Mucosa of descending colon (tissue), 3 donors: ENCODE results near the gene GALK2. TPM values are rescaled to one million over a fixed set of nuclear protein-coding genes. Genes with fewer than 3 reads are reported as not detected.

Experiments
- ATAC-seq: fragments of 200-7000 bp; cut with Tn5 transposase; one replicate; pipeline ENCODE4 v1.9.1; 2020; ENCODE audit warnings: mild to moderate bottlenecking, moderate library complexity
- DNase-seq, 3 donors: peaks; one replicate each; pipeline ENCODE4 v3.0.0-alpha.2; 2020
- H3K36me3 ChIP-seq: fragments of 200-600 bp; one replicate; pipeline ENCODE4 v1.8.0; 2021; ENCODE audit warnings: low read depth, mild to moderate bottlenecking
- H3K4me1 ChIP-seq: fragments of 200-600 bp; one replicate; pipeline ENCODE4 v1.8.0; 2021; ENCODE audit warnings: low read depth, mild to moderate bottlenecking
- H3K4me3 ChIP-seq: fragments of 200-600 bp; one replicate; pipeline ENCODE4 v1.8.0; 2021; ENCODE audit warnings: mild to moderate bottlenecking
- H3K9me3 ChIP-seq: fragments of 200-600 bp; one replicate; pipeline ENCODE4 v1.8.0; 2021; ENCODE audit warnings: mild to moderate bottlenecking
- intact Hi-C, 2 donors: fragments of 100-400 bp; cut with DNase I in 1 of 2; cut with micrococcal nuclease in 1 of 2; formaldehyde crosslinking; loops; one replicate each; pipeline versions ENCODE4 v1.11.0 to v1.11.1; 2022; cut with DNase I, micrococcal nuclease
- total RNA-seq, 3 donors: library from RNA; stranded (reverse); fragmentation: NEBNext Ultra II Directional in 2 of 3; extraction: Animal tissue kit (Norgen Biotek cat#: 25700) in 2 of 3; gene quantifications; one replicate each; pipeline versions ENCODE4 v1.2.1 to v1.2.4, GENCODE V29; 2021 to 2023
- TF ChIP-seq, protein P1 (sequence below): fragments of 200-600 bp; IDR thresholded peaks from one replicate; pipeline ENCODE4 v1.8.0; 2022; ENCODE audit warnings: antibody characterized with exemption, mild to moderate bottlenecking
- donor health status: DM: no; HTN: no; CAD: no; lungs with moderate emphysema.
- donor health status: DM: no; HTN: no; CAD: no.
- donor health status: DM: no; HTN: yes; CAD: no.

GALK2 gene
- total RNA-seq, 3 donors from 2014 or later = 35.6 to 39.7 (median 39.5) TPM

DNA sequence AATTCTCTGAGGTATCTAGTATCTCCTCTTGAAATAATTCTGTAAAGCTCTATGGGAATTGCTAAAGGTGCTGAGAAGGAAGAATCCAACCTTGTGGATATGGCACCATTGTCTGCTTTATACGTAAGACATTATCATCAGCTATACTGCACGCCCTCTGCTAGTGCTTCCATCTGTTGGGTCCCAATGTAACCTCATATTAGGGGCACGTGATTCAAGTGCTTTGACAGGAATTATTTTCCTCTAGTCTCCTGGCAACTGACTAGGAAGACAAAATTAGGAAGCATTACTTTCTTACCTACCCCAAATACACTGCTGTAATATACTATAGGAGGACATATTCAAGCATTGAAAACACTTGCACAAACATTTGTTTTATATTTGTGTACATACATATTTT, 38.6 kb upstream of the GALK2 start:
- DNase-seq (no peak), ATAC-seq (no peak)
- Histone ChIP-seq H3K36me3 (peaks cover 6% of the 10 kb centered on the region), H3K4me3 (no peak overlapping the region), H3K9me3 (no peaks in the 10 kb centered on the region), H3K4me1 (no peaks in the 10 kb centered on the region)
- TF ChIP-seq, protein P1, sequence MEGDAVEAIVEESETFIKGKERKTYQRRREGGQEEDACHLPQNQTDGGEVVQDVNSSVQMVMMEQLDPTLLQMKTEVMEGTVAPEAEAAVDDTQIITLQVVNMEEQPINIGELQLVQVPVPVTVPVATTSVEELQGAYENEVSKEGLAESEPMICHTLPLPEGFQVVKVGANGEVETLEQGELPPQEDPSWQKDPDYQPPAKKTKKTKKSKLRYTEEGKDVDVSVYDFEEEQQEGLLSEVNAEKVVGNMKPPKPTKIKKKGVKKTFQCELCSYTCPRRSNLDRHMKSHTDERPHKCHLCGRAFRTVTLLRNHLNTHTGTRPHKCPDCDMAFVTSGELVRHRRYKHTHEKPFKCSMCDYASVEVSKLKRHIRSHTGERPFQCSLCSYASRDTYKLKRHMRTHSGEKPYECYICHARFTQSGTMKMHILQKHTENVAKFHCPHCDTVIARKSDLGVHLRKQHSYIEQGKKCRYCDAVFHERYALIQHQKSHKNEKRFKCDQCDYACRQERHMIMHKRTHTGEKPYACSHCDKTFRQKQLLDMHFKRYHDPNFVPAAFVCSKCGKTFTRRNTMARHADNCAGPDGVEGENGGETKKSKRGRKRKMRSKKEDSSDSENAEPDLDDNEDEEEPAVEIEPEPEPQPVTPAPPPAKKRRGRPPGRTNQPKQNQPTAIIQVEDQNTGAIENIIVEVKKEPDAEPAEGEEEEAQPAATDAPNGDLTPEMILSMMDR = no peak
- intact Hi-C loops = no loop called here

DNA sequence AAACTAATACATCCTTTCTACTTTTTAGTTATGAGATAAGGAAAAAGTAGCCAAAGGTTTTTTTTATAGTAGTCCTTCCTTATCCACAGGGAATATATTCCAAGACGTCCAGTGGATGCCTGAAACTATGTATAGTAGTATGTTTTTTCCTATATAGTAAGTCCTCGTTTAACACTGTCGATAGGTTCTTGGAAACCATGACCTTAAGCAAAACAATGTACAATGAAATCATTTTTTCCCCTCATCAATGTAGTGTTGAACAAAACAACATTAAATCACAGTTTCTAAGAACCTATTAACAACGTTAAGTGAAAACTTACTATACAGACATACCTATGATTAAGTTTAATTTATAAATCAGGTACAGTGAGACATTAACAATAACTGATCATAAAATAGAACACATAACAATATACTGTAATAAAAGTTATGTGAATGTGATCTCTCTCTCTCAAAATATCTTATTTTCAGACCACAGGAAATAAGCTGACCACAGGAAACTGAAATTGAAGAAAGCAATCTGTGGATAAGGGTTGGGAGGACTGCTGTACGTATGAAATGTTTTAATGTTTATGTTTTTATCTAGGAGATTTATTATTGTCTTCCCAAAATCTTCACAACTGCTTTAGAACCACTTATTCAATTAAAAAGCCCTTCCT, 35.2 kb upstream of the GALK2 start:
- intact Hi-C loops = no loop called here
- ATAC-seq (no peak), DNase-seq (no peak)
- Histone ChIP-seq H3K9me3 (no peaks in the 10 kb centered on the region), H3K4me3 (no peak overlapping the region), H3K4me1 (no peaks in the 10 kb centered on the region), H3K36me3 (peaks cover 6% of the 10 kb centered on the region)
- TF ChIP-seq, protein P1 = no peak

DNA sequence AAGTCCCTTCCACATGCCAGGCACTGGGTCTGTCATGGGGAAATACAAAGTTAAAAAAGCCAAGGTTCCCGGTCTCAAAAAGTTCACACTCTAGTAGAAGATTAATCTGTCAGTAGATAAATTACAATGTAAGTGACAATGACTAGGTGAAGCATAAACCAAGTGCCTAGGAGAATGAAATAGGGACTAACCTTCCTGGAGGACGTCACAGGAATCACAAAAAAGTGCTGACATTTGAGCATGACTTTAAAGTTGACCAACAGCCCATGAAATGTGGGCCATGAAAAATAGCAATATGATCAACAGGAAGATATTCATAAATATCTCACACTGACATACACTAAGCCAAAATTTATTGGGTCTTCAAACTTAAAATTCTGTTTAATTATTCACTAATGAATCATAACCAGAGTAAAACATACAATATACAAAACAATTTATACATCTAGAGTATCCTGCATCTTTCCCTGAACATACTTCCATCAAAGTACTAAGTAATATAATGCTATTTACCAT, 34.6 kb upstream of the GALK2 start:
- no peaks in the 10 kb centered on the region for H3K9me3 ChIP-seq
- H3K4me3 ChIP-seq = no peak overlapping the region
- TF ChIP-seq, protein P1 = no peak
- DNase-seq = no peak
- ATAC-seq = no peak
- no peaks in the 10 kb centered on the region for H3K4me1 ChIP-seq
- peaks cover 6% of the 10 kb centered on the region for H3K36me3 ChIP-seq
- intact Hi-C loops = no loop called here

DNA sequence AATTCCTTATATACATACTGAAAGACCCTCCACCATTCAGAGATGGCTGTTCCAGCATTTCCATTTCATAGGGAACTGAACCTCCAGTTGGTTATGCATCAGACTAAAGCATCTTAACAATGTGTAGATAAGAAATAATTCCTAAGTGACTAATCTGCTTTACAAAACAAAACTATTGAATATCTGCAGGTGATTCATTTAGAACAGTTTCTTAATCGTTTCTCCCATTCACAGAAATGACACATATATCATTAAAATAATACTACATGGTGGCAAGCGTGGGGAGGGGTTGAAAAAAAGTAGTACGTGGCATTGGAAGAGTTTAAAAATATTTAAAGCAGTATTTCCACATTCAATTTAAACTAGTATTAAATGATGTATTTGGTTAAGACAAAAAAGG, 34.1 kb upstream of the GALK2 start:
- Histone ChIP-seq H3K9me3 (no peaks in the 10 kb centered on the region), H3K4me3 (no peak overlapping the region), H3K4me1 (no peaks in the 10 kb centered on the region), H3K36me3 (peaks cover 6% of the 10 kb centered on the region)
- TF ChIP-seq, protein P1 = no peak
- DNase-seq (no peak), ATAC-seq (no peak)
- intact Hi-C loops = no loop called here

DNA sequence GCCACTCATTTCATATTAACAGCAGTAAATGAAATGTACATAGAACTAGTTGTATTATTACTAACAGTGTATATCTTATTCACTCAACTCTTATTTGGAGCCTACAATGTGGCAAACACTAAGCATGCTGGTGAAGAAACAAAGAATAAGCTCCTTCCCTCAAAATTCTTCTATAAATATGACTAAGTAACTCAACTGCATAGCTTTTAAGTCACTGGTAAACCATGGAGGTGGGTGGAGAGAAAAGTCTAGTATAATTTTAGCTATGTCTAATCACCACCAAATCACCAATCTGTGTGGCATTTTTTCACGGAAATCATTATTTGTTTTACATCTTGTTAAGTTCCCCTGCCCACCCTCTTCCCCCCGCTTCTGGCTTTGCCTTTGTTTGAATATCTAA, 32.2 kb upstream of the GALK2 start:
- Histone ChIP-seq H3K4me3 (no peak overlapping the region), H3K9me3 (no peaks in the 10 kb centered on the region), H3K36me3 (peaks cover 6% of the 10 kb centered on the region), H3K4me1 (no peaks in the 10 kb centered on the region)
- TF ChIP-seq, protein P1 = no peak
- no peak for ATAC-seq
- no peak for DNase-seq
- intact Hi-C loops = no loop called here
